Measurements from ENCODE around the gene ISG20L2. TPM values are rescaled to one million over a fixed set of nuclear protein-coding genes. Genes with fewer than 3 reads are reported as not detected.
A peak's percentile ranks its signal among the peaks of the same experiment; 100 is the strongest.

Gene ISG20L2
- total and polyA plus RNA-seq, 5 donors from 2014 or later, result 15.8 to 76.7 (median 17.7) TPM

GRCh38 chr1:156682166-156682890, 46.2 kb downstream of the ISG20L2 start:
- H3K9me3 Mint-ChIP-seq, result no peaks in the 10 kb centered on the region
- no peak overlapping the region for H3K4me3 Mint-ChIP-seq
- H3K9me3 ChIP-seq (ENCODE audit: control insufficient read depth in 2 of 2, low read length in 2 of 2), result no peaks in the 10 kb centered on the region
- no peak overlapping the region for H3K4me3 ChIP-seq (ENCODE audit: low read depth, low read length)
- H3K27me3 Mint-ChIP-seq, result peaks cover 78% of the 10 kb centered on the region
- H3K36me3 Mint-ChIP-seq, result no peaks in the 10 kb centered on the region
- H3K27ac ChIP-seq (ENCODE audit: insufficient read depth, low read length, poor library complexity, severe bottlenecking), result no peak overlapping the region
- H3K4me1 ChIP-seq (ENCODE audit: control insufficient read depth, insufficient read depth, low read length, poor library complexity, severe bottlenecking), result peaks cover 8% of the 10 kb centered on the region
- H3K36me3 ChIP-seq (ENCODE audit: control insufficient read depth, insufficient read depth, low read length), result no peaks in the 10 kb centered on the region
- peaks cover 33% of the 10 kb centered on the region for H3K27me3 ChIP-seq (ENCODE audit: control insufficient read depth, insufficient read depth, low read length)
- H3K4me1 Mint-ChIP-seq, result peaks cover 4 to 26% (median 13%) of the 10 kb centered on the region in 4 donors
- no peak for ATAC-seq (ENCODE audit: low read depth in 2 of 2)
- no peak overlapping the region for H3K27ac Mint-ChIP-seq
- DNase-seq, result no peak

GRCh38 chr1:156681196-156681960, 47.2 kb downstream of the ISG20L2 start:
- Histone ChIP-seq H3K4me3 (ENCODE audit: low read depth, low read length) (no peak overlapping the region), H3K27me3 (ENCODE audit: control insufficient read depth, insufficient read depth, low read length) (peaks cover 33% of the 10 kb centered on the region), H3K9me3 (ENCODE audit: control insufficient read depth in 2 of 2, low read length in 2 of 2) (no peaks in the 10 kb centered on the region), H3K27ac (ENCODE audit: insufficient read depth, low read length, poor library complexity, severe bottlenecking) (no peak overlapping the region), H3K36me3 (ENCODE audit: control insufficient read depth, insufficient read depth, low read length) (no peaks in the 10 kb centered on the region), H3K4me1 (ENCODE audit: control insufficient read depth, insufficient read depth, low read length, poor library complexity, severe bottlenecking) (peaks cover 10% of the 10 kb centered on the region)
- no peak for ATAC-seq (ENCODE audit: low read depth in 2 of 2)
- no peak for DNase-seq
- Mint-ChIP-seq H3K36me3 (no peaks in the 10 kb centered on the region), H3K27ac (peak overlapping the region in 1 of 3 donors; percentile 1), H3K4me1 (peaks cover 4 to 29% (median 13%) of the 10 kb centered on the region in 4 donors), H3K9me3 (no peaks in the 10 kb centered on the region), H3K27me3 (peaks cover 78% of the 10 kb centered on the region), H3K4me3 (peak overlapping the region in 1 of 4 donors; percentile 35)

GRCh38 chr1:156680056-156680455, 48.5 kb downstream of the ISG20L2 start:
- Mint-ChIP-seq H3K27me3 (peaks cover 80% of the 10 kb centered on the region), H3K36me3 (no peaks in the 10 kb centered on the region)
- peaks cover 33% of the 10 kb centered on the region for H3K27me3 ChIP-seq (ENCODE audit: control insufficient read depth, insufficient read depth, low read length)

GRCh38 chr1:156677616-156678596, 50.7 kb downstream of the ISG20L2 start:
- Histone ChIP-seq H3K27me3 (ENCODE audit: control insufficient read depth, insufficient read depth, low read length) (peaks cover 30% of the 10 kb centered on the region), H3K27ac (ENCODE audit: insufficient read depth, low read length, poor library complexity, severe bottlenecking) (no peak overlapping the region), H3K36me3 (ENCODE audit: control insufficient read depth, insufficient read depth, low read length) (no peaks in the 10 kb centered on the region), H3K4me3 (ENCODE audit: low read depth, low read length) (no peak overlapping the region), H3K4me1 (ENCODE audit: control insufficient read depth, insufficient read depth, low read length, poor library complexity, severe bottlenecking) (peaks cover 10% of the 10 kb centered on the region), H3K9me3 (ENCODE audit: control insufficient read depth in 2 of 2, low read length in 2 of 2) (no peaks in the 10 kb centered on the region)
- H3K27ac Mint-ChIP-seq, result no peak overlapping the region
- peak overlapping the region in 2 of 4 donors; percentile 8 to 26 for H3K4me3 Mint-ChIP-seq
- peaks cover 86% of the 10 kb centered on the region for H3K27me3 Mint-ChIP-seq
- peaks cover 4 to 17% (median 7%) of the 10 kb centered on the region in 4 donors for H3K4me1 Mint-ChIP-seq
- DNase-seq (peak in 1 of 3 donors; percentile 39), ATAC-seq (ENCODE audit: low read depth in 2 of 2) (no peak)
- H3K9me3 Mint-ChIP-seq, result no peaks in the 10 kb centered on the region
- H3K36me3 Mint-ChIP-seq, result no peaks in the 10 kb centered on the region

More at GRCh38 chr1:156680056-156680455, 48.5 kb downstream of the ISG20L2 start:
- no peak for ATAC-seq (ENCODE audit: low read depth in 2 of 2)
- H3K4me1 ChIP-seq (ENCODE audit: control insufficient read depth, insufficient read depth, low read length, poor library complexity, severe bottlenecking), result peaks cover 10% of the 10 kb centered on the region
- no peak for DNase-seq
- Mint-ChIP-seq H3K9me3 (no peaks in the 10 kb centered on the region), H3K4me1 (peaks cover 4 to 29% (median 13%) of the 10 kb centered on the region in 4 donors), H3K27ac (no peak overlapping the region), H3K4me3 (no peak overlapping the region)
- no peaks in the 10 kb centered on the region for H3K9me3 ChIP-seq (ENCODE audit: control insufficient read depth in 2 of 2, low read length in 2 of 2)
- H3K4me3 ChIP-seq (ENCODE audit: low read depth, low read length), result no peak overlapping the region
- H3K27ac ChIP-seq (ENCODE audit: insufficient read depth, low read length, poor library complexity, severe bottlenecking), result no peak overlapping the region
- no peaks in the 10 kb centered on the region for H3K36me3 ChIP-seq (ENCODE audit: control insufficient read depth, insufficient read depth, low read length)

- Mint-ChIP-seq H3K27ac (no peak within 1 kb of the TSS), H3K27me3 (peaks cover 83% of the 10 kb centered on the region), H3K36me3 (no peaks in the 10 kb centered on the region), H3K4me1 (peaks cover 4 to 17% (median 7%) of the 10 kb centered on the region in 4 donors), H3K4me3 (peak within 1 kb of the TSS in 2 of 4 donors; percentile 8 to 26), H3K9me3 (no peaks in the 10 kb centered on the region)
- H3K4me1 ChIP-seq (ENCODE audit: control insufficient read depth, insufficient read depth, low read length, poor library complexity, severe bottlenecking), result peaks cover 10% of the 10 kb centered on the region
- no peak within 1 kb of the TSS for H3K27ac ChIP-seq (ENCODE audit: insufficient read depth, low read length, poor library complexity, severe bottlenecking)
- ATAC-seq (ENCODE audit: low read depth in 2 of 2), result no peak
- H3K36me3 ChIP-seq (ENCODE audit: control insufficient read depth, insufficient read depth, low read length), result no peaks in the 10 kb centered on the region
- H3K9me3 ChIP-seq (ENCODE audit: control insufficient read depth in 2 of 2, low read length in 2 of 2), result no peaks in the 10 kb centered on the region
- DNase-seq, result no peak
- no peak within 1 kb of the TSS for H3K4me3 ChIP-seq (ENCODE audit: low read depth, low read length)
- peaks cover 30% of the 10 kb centered on the region for H3K27me3 ChIP-seq (ENCODE audit: control insufficient read depth, insufficient read depth, low read length)
Measured at GRCh38 chr1:156676820-156677615, 51.5 kb downstream of the ISG20L2 start, which contains the start of gene NES. NES (minus strand) TSS chr1:156677407; CDS start chr1:156677264, 143 bp downstream.

GRCh38 chr1:156676114-156676819, 52.3 kb downstream of the ISG20L2 start:
- peaks cover 83% of the 10 kb centered on the region for H3K27me3 Mint-ChIP-seq
- no peak overlapping the region for H3K4me3 ChIP-seq (ENCODE audit: low read depth, low read length)
- no peaks in the 10 kb centered on the region for H3K9me3 Mint-ChIP-seq
- peaks cover 29% of the 10 kb centered on the region for H3K27me3 ChIP-seq (ENCODE audit: control insufficient read depth, insufficient read depth, low read length)
- H3K4me1 Mint-ChIP-seq, result peaks cover 7 to 17% (median 7%) of the 10 kb centered on the region in 4 donors
- H3K9me3 ChIP-seq (ENCODE audit: control insufficient read depth in 2 of 2, low read length in 2 of 2), result no peaks in the 10 kb centered on the region
- ATAC-seq (ENCODE audit: low read depth in 2 of 2) (no peak), DNase-seq (no peak)
- H3K36me3 Mint-ChIP-seq, result no peaks in the 10 kb centered on the region
- H3K4me3 Mint-ChIP-seq, result no peak overlapping the region
- H3K36me3 ChIP-seq (ENCODE audit: control insufficient read depth, insufficient read depth, low read length), result no peaks in the 10 kb centered on the region
- H3K4me1 ChIP-seq (ENCODE audit: control insufficient read depth, insufficient read depth, low read length, poor library complexity, severe bottlenecking), result peaks cover 10% of the 10 kb centered on the region
- H3K27ac ChIP-seq (ENCODE audit: insufficient read depth, low read length, poor library complexity, severe bottlenecking), result no peak overlapping the region
- H3K27ac Mint-ChIP-seq, result no peak overlapping the region

All from CD4-positive, CD25-positive, alpha-beta regulatory T cell (primary cell).